MCF 10A (cell line): ENCODE measurements around the gene OR2T35. TPM values are rescaled to one million over a fixed set of nuclear protein-coding genes. Genes with fewer than 3 reads are reported as not detected.
A peak's percentile ranks its signal among the peaks of the same experiment; 100 is the strongest.
"Not testable (repeated sequence)": the region's sequence is repeated elsewhere in the genome, so short reads cannot be mapped to it uniquely, and the experiment has no call there.

Experiments used
- BruUV-seq: library from RNA; stranded (reverse); fragments of 400-500 nt; replicated peaks from 2 replicates; lab custom pipeline; 2021; lab: Mats Ljungman, UMichigan
- CTCF ChIA-PET: fragments of 300-600 bp; sonication (Branson Sonifier 250); formaldehyde crosslinking; extraction: SDS; loops from one replicate; lab custom pipeline; 2021; ENCODE audit warnings: antibody characterized with exemption, inconsistent platforms; lab: Yijun Ruan, JAX
- POLR2A ChIA-PET: fragments of 300-600, 350-650 bp; sonication (Branson Sonifier 250); formaldehyde crosslinking; extraction: SDS; loops from one replicate; lab custom pipeline; 2020; ENCODE audit warnings: antibody characterized with exemption, inconsistent platforms; lab: Yijun Ruan, JAX
- DNase-seq: peaks from one replicate; pipeline ENCODE4 v3.0.0-alpha.2; 2018; ENCODE audit not compliant: unreplicated experiment
- H3K27ac Mint-ChIP-seq: one replicate; pipeline ENCODE4 v1.8.0; 2022; ENCODE audit warnings: mild to moderate bottlenecking, low read depth, mixed read lengths; ENCODE audit not compliant: unreplicated experiment
- H3K27me3 Mint-ChIP-seq: one replicate; pipeline ENCODE4 v1.8.0; 2022; ENCODE audit warnings: mixed read lengths; ENCODE audit not compliant: insufficient read depth, unreplicated experiment
- H3K36me3 Mint-ChIP-seq: one replicate; pipeline ENCODE4 v1.8.0; 2022; ENCODE audit warnings: mild to moderate bottlenecking, moderate library complexity, mixed read lengths; ENCODE audit not compliant: insufficient read depth, unreplicated experiment
- H3K4me1 Mint-ChIP-seq: one replicate; pipeline ENCODE4 v1.8.0; 2022; ENCODE audit warnings: mixed read lengths; ENCODE audit not compliant: insufficient read depth, unreplicated experiment
- H3K4me3 Mint-ChIP-seq: one replicate; pipeline ENCODE4 v1.8.0; 2022; ENCODE audit warnings: mild to moderate bottlenecking, moderate library complexity, mixed read lengths; ENCODE audit not compliant: unreplicated experiment
- H3K9me3 Mint-ChIP-seq: one replicate; pipeline ENCODE4 v1.8.0; 2022; ENCODE audit warnings: mixed read lengths; ENCODE audit not compliant: unreplicated experiment
- CTCF ChIP-seq: fragments of 200-600 bp; IDR thresholded peaks from one replicate; pipeline ENCODE4 v1.8.0; 2022; ENCODE audit warnings: antibody characterized with exemption, mild to moderate bottlenecking; ENCODE audit not compliant: unreplicated experiment
- intact Hi-C: fragments of 100-400 bp; cut with micrococcal nuclease; formaldehyde crosslinking; loops from 2 replicates; pipeline ENCODE4 v1.14.1; 2022
- total RNA-seq: library from RNA; stranded (reverse); gene quantifications from 2 replicates; pipeline ENCODE4 v1.2.3, GENCODE V29; 2022

Gene OR2T35
- total RNA-seq, 1 experiment from 2014 or later: not detected

GRCh38 chr1:248681651-248682050 is 36.6 kb upstream of the OR2T35 start:
- H3K9me3 Mint-ChIP-seq: no peaks in the 10 kb centered on the region
- H3K27ac Mint-ChIP-seq: no peak overlapping the region
- no peak overlapping the region for H3K4me3 Mint-ChIP-seq
- BruUV-seq: no TSS peak
- intact Hi-C loops: no loop called here
- POLR2A ChIA-PET: interaction anchor here (1.1 kb wide), 1 partner anchor 282 kb away, joined by 3 read pairs; no protein-coding TSS in a partner anchor
- peaks cover under 1% of the 10 kb centered on the region for H3K4me1 Mint-ChIP-seq
- no peaks in the 10 kb centered on the region for H3K27me3 Mint-ChIP-seq
- no peaks in the 10 kb centered on the region for H3K36me3 Mint-ChIP-seq
- no peak for TF ChIP-seq CTCF
- CTCF ChIA-PET: interaction anchor here (0.5 to 1.4 kb wide), 5 partner anchors 12 to 1630 kb away, joined by 3 to 5 read pairs (median 3); no protein-coding TSS in a partner anchor
- DNase-seq: no peak

- no peaks in the 10 kb centered on the region for H3K4me1 Mint-ChIP-seq
- no peak overlapping the region for H3K27ac Mint-ChIP-seq
- H3K27me3 Mint-ChIP-seq: no peaks in the 10 kb centered on the region
- intact Hi-C loops: no loop called here
- no TSS peak for BruUV-seq
- H3K4me3 Mint-ChIP-seq: no peak overlapping the region
- POLR2A ChIA-PET: no interaction called here
- CTCF ChIA-PET: interaction anchor here (0.6 kb wide), 1 partner anchor 236 kb away, joined by 3 read pairs; no protein-coding TSS in a partner anchor
- peak; percentile 27 for DNase-seq
- TF ChIP-seq CTCF: no peak
- no peaks in the 10 kb centered on the region for H3K36me3 Mint-ChIP-seq
- peaks cover 23% of the 10 kb centered on the region for H3K9me3 Mint-ChIP-seq
Observed at GRCh38 chr1:248670003-248670402, 24.9 kb upstream of the OR2T35 start.

GRCh38 chr1:248663453-248664328 is 18.6 kb upstream of the OR2T35 start:
- H3K27ac Mint-ChIP-seq, intact Hi-C loops, BruUV-seq, DNase-seq, H3K4me1 Mint-ChIP-seq, H3K4me3 Mint-ChIP-seq, H3K36me3 Mint-ChIP-seq, H3K27me3 Mint-ChIP-seq: not testable (repeated sequence)
- peaks cover 23% of the 10 kb centered on the region for H3K9me3 Mint-ChIP-seq
- ChIA-PET CTCF (interaction anchor here (0.6 kb wide), 1 partner anchor 142 kb away, joined by 3 read pairs; no protein-coding TSS in a partner anchor), POLR2A (interaction anchor here (0.6 kb wide), 2 partner anchors 37 to 41 kb away, joined by 3 to 4 read pairs; no protein-coding TSS in a partner anchor)

GRCh38 chr1:248656797-248657196 is 11.7 kb upstream of the OR2T35 start:
- BruUV-seq, H3K4me1 Mint-ChIP-seq, H3K27ac Mint-ChIP-seq, POLR2A ChIA-PET, H3K27me3 Mint-ChIP-seq, intact Hi-C loops, H3K36me3 Mint-ChIP-seq, CTCF ChIA-PET, DNase-seq, H3K4me3 Mint-ChIP-seq: not testable (repeated sequence)
- peaks cover 11% of the 10 kb centered on the region for H3K9me3 Mint-ChIP-seq

- DNase-seq, intact Hi-C loops, BruUV-seq, H3K4me1 Mint-ChIP-seq, POLR2A ChIA-PET, H3K27me3 Mint-ChIP-seq, H3K4me3 Mint-ChIP-seq, CTCF ChIA-PET, H3K9me3 Mint-ChIP-seq, H3K36me3 Mint-ChIP-seq, H3K27ac Mint-ChIP-seq: not testable (repeated sequence)
Observed at GRCh38 chr1:248655354-248655753, 10.3 kb upstream of the OR2T35 start, which contains the start of gene OR2T27. Gene OR2T27, minus strand, starts transcription at chr1:248655528. Its CDS starts 4,644 bp downstream, at chr1:248650884.

GRCh38 chr1:248648770-248649536 is 3.9 kb upstream of the OR2T35 start:
- POLR2A ChIA-PET, H3K36me3 Mint-ChIP-seq, intact Hi-C loops, H3K9me3 Mint-ChIP-seq, H3K27ac Mint-ChIP-seq, H3K4me3 Mint-ChIP-seq, DNase-seq, H3K27me3 Mint-ChIP-seq, H3K4me1 Mint-ChIP-seq, CTCF ChIA-PET, BruUV-seq: not testable (repeated sequence)

GRCh38 chr1:248642971-248643651 is 2.0 kb downstream of the OR2T35 start:
- CTCF ChIA-PET, H3K27ac Mint-ChIP-seq, H3K36me3 Mint-ChIP-seq, intact Hi-C loops, BruUV-seq, DNase-seq, H3K4me1 Mint-ChIP-seq, H3K27me3 Mint-ChIP-seq, H3K9me3 Mint-ChIP-seq, H3K4me3 Mint-ChIP-seq, POLR2A ChIA-PET: not testable (repeated sequence)
